IMR-90 (cell line): Measurements from ENCODE around the gene ZDHHC4. TPM values are rescaled to one million over a fixed set of nuclear protein-coding genes. Genes with fewer than 3 reads are reported as not detected.

Experiments
- ATAC-seq: fragments of 200-7000 bp; cut with Tn5 transposase; 2 replicates; pipeline ENCODE4 v1.9.1; 2020; ENCODE audit warnings: low read depth, mild to moderate bottlenecking, moderate library complexity
- BruUV-seq: library from RNA; stranded (reverse); fragments of 400-500 nt; replicated peaks from 2 replicates; lab custom pipeline; 2021; lab: Mats Ljungman, UMichigan
- CTCF ChIA-PET: fragments of 300-600 bp; formaldehyde crosslinking; extraction: SDS; loops from one replicate; lab custom pipeline; 2021; ENCODE audit warnings: antibody characterized with exemption; lab: Yijun Ruan, JAX
- POLR2A ChIA-PET: fragments of 300-600 bp; sonication (Branson Sonifier 250); formaldehyde crosslinking; loops from one replicate; lab custom pipeline; 2022; ENCODE audit warnings: antibody characterized with exemption; ENCODE audit not compliant: unreplicated experiment; lab: Charles Lee
- DNase-seq: peaks from one replicate; pipeline ENCODE4 v3.0.0; 2013
- H2AFZ ChIP-seq: replicated peaks from 2 replicates; pipeline ENCODE3; 2013; ENCODE audit warnings: low read length, mild to moderate bottlenecking; ENCODE audit not compliant: poor library complexity
- H2AK5ac ChIP-seq: 2 replicates; pipeline ENCODE4 v1.6.1; 2013; ENCODE audit warnings: low read depth, low read length, inconsistent platforms
- H2AK9ac ChIP-seq: replicated peaks from 2 replicates; pipeline ENCODE3; 2013; ENCODE audit warnings: mild to moderate bottlenecking, low read depth, low read length, moderate library complexity; ENCODE audit not compliant: poor library complexity
- H2BK120ac ChIP-seq: 2 replicates; pipeline ENCODE4 v1.6.1; 2013; ENCODE audit warnings: low read depth, low read length, inconsistent platforms
- H2BK15ac ChIP-seq: 3 replicates; pipeline ENCODE4 v1.6.1; 2013; ENCODE audit warnings: low read depth, low read length, inconsistent platforms
- H2BK20ac ChIP-seq: 2 replicates; pipeline ENCODE4 v1.6.1; 2013; ENCODE audit warnings: low read depth, mild to moderate bottlenecking, inconsistent platforms, low read length, moderate library complexity
- H2BK5ac ChIP-seq: 2 replicates; pipeline ENCODE4 v1.6.1; 2013; ENCODE audit warnings: mild to moderate bottlenecking, low read depth, low read length, inconsistent platforms; ENCODE audit not compliant: poor library complexity, severe bottlenecking
- H3K14ac ChIP-seq: replicated peaks from 2 replicates; pipeline ENCODE4 v1.6.1; 2013; ENCODE audit warnings: low read depth, low read length, inconsistent platforms
- H3K18ac ChIP-seq: 2 replicates; pipeline ENCODE4 v1.6.1; 2013; ENCODE audit warnings: low read depth, low read length, control low read depth
- H3K23ac ChIP-seq: 2 replicates; pipeline ENCODE4 v1.6.1; 2013; ENCODE audit warnings: low read depth, low read length, inconsistent platforms
- H3K27ac ChIP-seq: 2 replicates; pipeline ENCODE4 v1.5.1; 2013; ENCODE audit warnings: mild to moderate bottlenecking, control low read depth, low read length; ENCODE audit not compliant: insufficient read depth
- H3K27me3 ChIP-seq: 2 replicates; pipeline ENCODE4 v1.6.1; 2013; ENCODE audit warnings: low read length; ENCODE audit not compliant: control insufficient read depth, insufficient read depth
- H3K36me3 ChIP-seq: 2 replicates; pipeline ENCODE4 v1.6.1; 2013; ENCODE audit warnings: low read length, mixed read lengths; ENCODE audit not compliant: control insufficient read depth, insufficient read depth
- H3K4ac ChIP-seq: 2 replicates; pipeline ENCODE4 v1.6.1; 2013; ENCODE audit warnings: low read depth, low read length, inconsistent platforms
- H3K4me1 ChIP-seq: 2 replicates; pipeline ENCODE4 v1.6.1; 2013; ENCODE audit warnings: low read length, mixed read lengths; ENCODE audit not compliant: control insufficient read depth, insufficient read depth
- H3K4me2 ChIP-seq: 2 replicates; pipeline ENCODE4 v1.6.1; 2013; ENCODE audit warnings: low read depth, mild to moderate bottlenecking, control low read depth, low read length, moderate library complexity
- H3K4me3 ChIP-seq: 2 replicates; pipeline ENCODE4 v1.5.1; 2013; ENCODE audit warnings: low read depth, mild to moderate bottlenecking, control low read depth, low read length, moderate library complexity; ENCODE audit not compliant: insufficient read depth
- H3K56ac ChIP-seq: 2 replicates; pipeline ENCODE4 v1.6.1; 2013; ENCODE audit warnings: low read length, inconsistent platforms; ENCODE audit not compliant: insufficient read depth; ENCODE audit errors: extremely low read depth
- H3K79me1 ChIP-seq, 2 experiments: 2 replicates each; pipeline ENCODE4 v1.6.1; 2013; ENCODE audit warnings: low read length in 2 of 2, inconsistent platforms in 1 of 2, low read depth in 1 of 2
- H3K9ac ChIP-seq: 2 replicates; pipeline ENCODE4 v1.6.1; 2013; ENCODE audit warnings: low read depth, low read length, control low read depth
- H3K9me1 ChIP-seq: 2 replicates; pipeline ENCODE4 v1.6.1; 2013; ENCODE audit warnings: low read length, inconsistent platforms; ENCODE audit not compliant: insufficient read depth
- H3K9me3 ChIP-seq: 2 replicates; pipeline ENCODE4 v1.6.1; 2013; ENCODE audit warnings: low read length; ENCODE audit not compliant: control insufficient read depth, insufficient read depth
- H4K20me1 ChIP-seq: 2 replicates; pipeline ENCODE4 v1.6.1; 2013; ENCODE audit warnings: low read length, inconsistent platforms; ENCODE audit not compliant: insufficient read depth
- H4K5ac ChIP-seq: 2 replicates; pipeline ENCODE4 v1.6.1; 2013; ENCODE audit warnings: mild to moderate bottlenecking, low read depth, low read length, control low read depth
- H4K8ac ChIP-seq, 2 experiments: 2 replicates each; pipeline ENCODE4 v1.6.1; 2013; ENCODE audit warnings: low read depth in 2 of 2, low read length in 2 of 2, control low read depth in 1 of 2, inconsistent platforms in 1 of 2
- H4K91ac ChIP-seq: 2 replicates; pipeline ENCODE4 v1.6.1; 2013; ENCODE audit warnings: low read depth, low read length, inconsistent platforms; ENCODE audit not compliant: insufficient read depth
- BHLHE40 ChIP-seq: fragments of 150-350 bp; IDR thresholded peaks from 2 replicates; pipeline ENCODE4 v1.6.1; 2016; ENCODE audit warnings: mild to moderate bottlenecking, low read depth, low read length
- CEBPB ChIP-seq: IDR thresholded peaks from 2 replicates; pipeline ENCODE4 v1.6.1; 2012; ENCODE audit warnings: low read depth, low read length, improper control_type of control experiment
- CHD1 ChIP-seq: IDR thresholded peaks from 2 replicates; pipeline ENCODE4 v1.6.1; 2012; ENCODE audit warnings: low read depth, low read length, improper control_type of control experiment
- MAZ ChIP-seq: IDR thresholded peaks from 2 replicates; pipeline ENCODE4 v1.6.1; 2012; ENCODE audit warnings: low read depth, mild to moderate bottlenecking, low read length, improper control_type of control experiment, moderate library complexity, borderline replicate concordance
- MXI1 ChIP-seq: IDR thresholded peaks from 2 replicates; pipeline ENCODE4 v1.6.1; 2012; ENCODE audit warnings: low read depth, mild to moderate bottlenecking, low read length, moderate library complexity, borderline replicate concordance
- NFE2L2 ChIP-seq: fragments of 150-350 bp; IDR thresholded peaks from 2 replicates; pipeline ENCODE4 v1.6.1; 2016; ENCODE audit warnings: low read depth, mild to moderate bottlenecking, low read length
- RAD21 ChIP-seq: IDR thresholded peaks from 2 replicates; pipeline ENCODE4 v1.6.1; 2012; ENCODE audit warnings: low read length, improper control_type of control experiment
- RCOR1 ChIP-seq: IDR thresholded peaks from 2 replicates; pipeline ENCODE4 v1.6.1; 2012; ENCODE audit warnings: mild to moderate bottlenecking, low read length, improper control_type of control experiment; ENCODE audit not compliant: insufficient replicate concordance
- SMC3 ChIP-seq: fragments of 150-350 bp; IDR thresholded peaks from 2 replicates; pipeline ENCODE4 v1.6.1; 2016; ENCODE audit warnings: low read depth, mild to moderate bottlenecking, antibody characterized with exemption, low read length, moderate library complexity
- WGBS, 2 experiments: methylation state at CpG; one replicate each; pipeline versions ENCODE4 v1.1.5 to v1.1.7; 2013; ENCODE audit warnings: missing lambda C conversion rate in 2 of 2; ENCODE audit not compliant: insufficient read length in 1 of 2; ENCODE audit errors: extremely low coverage in 2 of 2; 5-methylcytosine and 5-hydroxymethylcytosine counted together
- dilution Hi-C: fragments of 300-500 bp; cut with HindIII; formaldehyde crosslinking; loops from one replicate; pipeline ENCODE4 v1.14.3; 2018; ENCODE audit warnings: low sequenced_read_pairs; ENCODE audit not compliant: unreplicated experiment
- in situ Hi-C: fragments of 300-500 bp; cut with MboI; formaldehyde crosslinking; loops from 3 replicates; pipeline ENCODE4 v1.14.3; 2019; ENCODE audit warnings: low sequenced_read_pairs, inconsistent platforms, mixed read lengths
- intact Hi-C: fragments of 100-400 bp; cut with micrococcal nuclease; formaldehyde crosslinking; loops from 2 replicates; pipeline ENCODE4 v1.10.0; 2022
- polyA plus RNA-seq, 3 experiments: library from polyadenylated mRNA; depleted of rRNA; stranded (reverse); fragments of >200 nt; gene quantifications; 2 replicates each; pipeline ENCODE4 v1.2.3, GENCODE V29; 2012; ENCODE audit warnings: low replicate concordance in 1 of 3
- total RNA-seq: library from RNA; depleted of rRNA; stranded (reverse); fragments of >200 nt; gene quantifications from 2 replicates; pipeline ENCODE4 v1.2.3, GENCODE V29; 2012
- TF ChIP-seq, protein P1 (sequence below): conservative IDR thresholded peaks from 2 replicates; pipeline ENCODE4 v1.5.1; 2012; ENCODE audit warnings: mild to moderate bottlenecking, low read depth, low read length, improper control_type of control experiment
- TF ChIP-seq, protein P2 (sequence below): fragments of 150-350 bp; IDR thresholded peaks from 2 replicates; pipeline ENCODE4 v1.6.1; 2017; ENCODE audit warnings: mild to moderate bottlenecking, antibody characterized with exemption, low read length, low read depth

Gene ZDHHC4
- total and polyA plus RNA-seq, 2 of the 4 experiments (the other 2 are of a cell fraction), result 43.9 to 58.3 TPM

GRCh38 chr7:6624246-6624611 lies 47.0 kb downstream of the ZDHHC4 start:
- Histone ChIP-seq H3K27ac (no peak overlapping the region), H4K20me1 (no peaks in the 10 kb centered on the region), H3K4me1 (no peaks in the 10 kb centered on the region), H2AK5ac (no peak overlapping the region), H3K9ac (no peak overlapping the region), H3K9me3 (no peaks in the 10 kb centered on the region), H2BK120ac (no peak overlapping the region), H3K9me1 (no peaks in the 10 kb centered on the region), H2AK9ac (no peak overlapping the region), H3K79me1 (no peaks in the 10 kb centered on the region), H2BK5ac (no peak overlapping the region), H3K56ac (no peak overlapping the region), H2BK20ac (no peak overlapping the region), H3K4me2 (no peak overlapping the region), H3K14ac (no peak overlapping the region), H3K18ac (no peak overlapping the region), H2AFZ (no peak overlapping the region), H3K36me3 (peaks cover 16% of the 10 kb centered on the region), H2BK15ac (no peak overlapping the region), H4K8ac (no peak overlapping the region), H3K23ac (no peak overlapping the region), H3K4me3 (no peak overlapping the region), H4K5ac (no peak overlapping the region), H4K91ac (no peak overlapping the region), H3K27me3 (no peaks in the 10 kb centered on the region), H3K4ac (no peak overlapping the region)
- no peak for ATAC-seq
- in situ Hi-C loops, result no loop called here
- ChIA-PET POLR2A (no interaction called here), CTCF (no interaction called here)
- BruUV-seq, result no TSS peak
- TF ChIP-seq RCOR1, result no peak
- TF ChIP-seq NFE2L2, result no peak
- TF ChIP-seq, protein P1, sequence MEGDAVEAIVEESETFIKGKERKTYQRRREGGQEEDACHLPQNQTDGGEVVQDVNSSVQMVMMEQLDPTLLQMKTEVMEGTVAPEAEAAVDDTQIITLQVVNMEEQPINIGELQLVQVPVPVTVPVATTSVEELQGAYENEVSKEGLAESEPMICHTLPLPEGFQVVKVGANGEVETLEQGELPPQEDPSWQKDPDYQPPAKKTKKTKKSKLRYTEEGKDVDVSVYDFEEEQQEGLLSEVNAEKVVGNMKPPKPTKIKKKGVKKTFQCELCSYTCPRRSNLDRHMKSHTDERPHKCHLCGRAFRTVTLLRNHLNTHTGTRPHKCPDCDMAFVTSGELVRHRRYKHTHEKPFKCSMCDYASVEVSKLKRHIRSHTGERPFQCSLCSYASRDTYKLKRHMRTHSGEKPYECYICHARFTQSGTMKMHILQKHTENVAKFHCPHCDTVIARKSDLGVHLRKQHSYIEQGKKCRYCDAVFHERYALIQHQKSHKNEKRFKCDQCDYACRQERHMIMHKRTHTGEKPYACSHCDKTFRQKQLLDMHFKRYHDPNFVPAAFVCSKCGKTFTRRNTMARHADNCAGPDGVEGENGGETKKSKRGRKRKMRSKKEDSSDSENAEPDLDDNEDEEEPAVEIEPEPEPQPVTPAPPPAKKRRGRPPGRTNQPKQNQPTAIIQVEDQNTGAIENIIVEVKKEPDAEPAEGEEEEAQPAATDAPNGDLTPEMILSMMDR, result no peak
- TF ChIP-seq CEBPB, result no peak
- TF ChIP-seq SMC3, result no peak
- TF ChIP-seq MXI1, result no peak
- no peak for TF ChIP-seq RAD21
- TF ChIP-seq BHLHE40, result no peak
- TF ChIP-seq MAZ, result no peak
- no peak for TF ChIP-seq CHD1
- TF ChIP-seq, protein P2, sequence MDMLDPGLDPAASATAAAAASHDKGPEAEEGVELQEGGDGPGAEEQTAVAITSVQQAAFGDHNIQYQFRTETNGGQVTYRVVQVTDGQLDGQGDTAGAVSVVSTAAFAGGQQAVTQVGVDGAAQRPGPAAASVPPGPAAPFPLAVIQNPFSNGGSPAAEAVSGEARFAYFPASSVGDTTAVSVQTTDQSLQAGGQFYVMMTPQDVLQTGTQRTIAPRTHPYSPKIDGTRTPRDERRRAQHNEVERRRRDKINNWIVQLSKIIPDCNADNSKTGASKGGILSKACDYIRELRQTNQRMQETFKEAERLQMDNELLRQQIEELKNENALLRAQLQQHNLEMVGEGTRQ, result no peak
- no CpG with 5 or more reads among the region's 3 CpGs for WGBS, 2 experiments
- DNase-seq, result no peak
- dilution Hi-C loops, result no loop called here
- intact Hi-C loops, result no loop called here
